Medulla oblongata (tissue), 1 donor: ENCODE results near the gene XPA.
A peak's percentile ranks its signal among the peaks of the same experiment; 100 is the strongest.
"Not testable (repeated sequence)": the region's sequence is repeated elsewhere in the genome, so short reads cannot be mapped to it uniquely, and the experiment has no call there.

Source experiments
- DNase-seq: peaks from one replicate; pipeline ENCODE4 v3.0.0-alpha.2; 2015; ENCODE audit errors: extremely low spot score

Gene XPA

GRCh38 chr9:97696803-97697601 is at the start of gene XPA:
TSS of gene XPA (minus strand) at chr9:97697340. CDS start at chr9:97697292, 48 bp downstream.
- DNase-seq, result peak; percentile 97

DNA sequence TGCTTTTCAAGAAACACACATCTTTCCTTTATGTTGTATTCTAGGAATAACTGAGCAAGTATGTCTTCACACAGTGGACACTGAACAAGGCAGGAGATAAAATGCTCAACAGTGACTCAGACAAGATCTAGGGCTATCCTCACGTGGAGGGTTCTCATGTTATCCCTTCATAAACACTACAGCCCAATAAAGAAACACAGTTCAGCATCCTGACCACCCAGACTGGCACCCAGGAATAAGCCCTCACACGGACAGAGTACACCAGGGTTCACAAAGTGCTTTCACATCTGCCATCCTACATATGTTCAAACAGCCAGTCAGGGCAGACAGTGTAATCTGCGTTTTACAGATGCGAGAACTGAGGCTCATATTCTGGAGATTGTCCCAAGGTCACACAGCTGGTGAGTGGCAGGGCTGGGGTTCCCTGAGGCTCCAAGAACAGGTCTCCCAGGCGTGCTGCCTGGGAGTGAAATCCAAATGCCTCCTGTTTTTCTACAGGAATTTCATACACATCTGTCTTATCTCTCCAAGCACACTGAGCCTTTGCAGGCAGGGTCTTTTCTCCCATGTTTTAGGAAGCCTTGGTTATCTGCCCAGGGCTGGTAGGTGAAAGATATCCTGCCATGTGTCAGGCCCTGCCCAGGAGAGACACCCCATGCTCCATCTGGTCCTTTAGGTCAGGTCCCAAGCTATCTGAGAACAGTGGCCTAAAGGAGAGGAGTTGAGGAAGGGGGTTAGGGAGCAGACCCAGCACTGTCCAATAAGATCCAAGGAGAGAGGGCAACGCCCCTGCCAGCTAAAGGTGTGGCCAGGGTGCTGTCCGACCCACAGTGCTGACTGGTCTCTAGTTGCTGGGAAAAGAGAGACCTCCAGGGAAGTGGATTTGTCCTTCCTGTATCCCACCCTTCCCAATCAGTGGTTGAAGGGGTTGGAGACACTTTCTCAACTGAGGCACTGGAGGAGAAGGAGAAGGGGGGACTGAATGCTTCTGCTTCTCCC is 47.9 kb upstream of the XPA start:
- no peak for DNase-seq

DNA sequence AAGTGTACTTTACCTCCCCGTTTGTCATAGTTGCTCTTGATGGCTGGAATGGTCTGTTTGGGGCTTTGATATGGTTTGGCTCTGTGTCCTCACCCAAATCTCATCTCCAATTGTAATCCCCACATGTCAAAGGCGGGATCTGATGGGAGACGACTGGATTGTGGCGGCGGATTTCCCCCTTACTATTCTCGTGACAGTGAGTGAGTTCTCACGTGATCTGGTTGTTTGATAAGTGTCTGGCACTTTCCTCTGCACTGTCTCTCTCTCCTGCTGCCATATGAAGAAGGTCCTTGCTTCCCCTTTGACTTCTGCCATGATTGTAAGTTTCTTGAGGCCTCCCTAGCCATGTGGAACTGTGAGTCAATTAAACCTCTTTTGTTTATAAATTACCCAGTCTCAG is 46.9 kb upstream of the XPA start:
- not testable (repeated sequence) for DNase-seq

DNA sequence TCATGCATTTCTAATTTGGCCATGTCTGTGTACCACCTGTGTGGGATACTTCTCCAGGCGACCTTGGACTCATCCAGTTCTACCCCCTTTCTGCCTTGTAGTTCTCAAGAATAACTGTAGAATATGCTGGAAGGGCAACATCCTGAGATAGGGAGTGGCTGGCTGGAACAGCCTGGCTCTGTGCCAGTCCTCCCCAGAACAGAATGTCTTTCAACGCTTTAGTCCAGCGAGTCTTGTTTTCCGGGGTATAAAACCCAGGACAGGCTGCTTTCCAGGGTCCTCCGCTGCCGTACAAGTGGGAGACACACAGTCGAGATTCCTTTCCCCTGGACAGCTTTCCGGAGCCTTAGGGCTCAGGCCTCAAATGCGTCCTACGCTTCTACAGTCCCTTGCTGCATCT is 45.4 kb upstream of the XPA start:
- no peak for DNase-seq

- DNase-seq, result no peak
Measured at GRCh38 chr9:97741947-97742346, 44.8 kb upstream of the XPA start.

DNA sequence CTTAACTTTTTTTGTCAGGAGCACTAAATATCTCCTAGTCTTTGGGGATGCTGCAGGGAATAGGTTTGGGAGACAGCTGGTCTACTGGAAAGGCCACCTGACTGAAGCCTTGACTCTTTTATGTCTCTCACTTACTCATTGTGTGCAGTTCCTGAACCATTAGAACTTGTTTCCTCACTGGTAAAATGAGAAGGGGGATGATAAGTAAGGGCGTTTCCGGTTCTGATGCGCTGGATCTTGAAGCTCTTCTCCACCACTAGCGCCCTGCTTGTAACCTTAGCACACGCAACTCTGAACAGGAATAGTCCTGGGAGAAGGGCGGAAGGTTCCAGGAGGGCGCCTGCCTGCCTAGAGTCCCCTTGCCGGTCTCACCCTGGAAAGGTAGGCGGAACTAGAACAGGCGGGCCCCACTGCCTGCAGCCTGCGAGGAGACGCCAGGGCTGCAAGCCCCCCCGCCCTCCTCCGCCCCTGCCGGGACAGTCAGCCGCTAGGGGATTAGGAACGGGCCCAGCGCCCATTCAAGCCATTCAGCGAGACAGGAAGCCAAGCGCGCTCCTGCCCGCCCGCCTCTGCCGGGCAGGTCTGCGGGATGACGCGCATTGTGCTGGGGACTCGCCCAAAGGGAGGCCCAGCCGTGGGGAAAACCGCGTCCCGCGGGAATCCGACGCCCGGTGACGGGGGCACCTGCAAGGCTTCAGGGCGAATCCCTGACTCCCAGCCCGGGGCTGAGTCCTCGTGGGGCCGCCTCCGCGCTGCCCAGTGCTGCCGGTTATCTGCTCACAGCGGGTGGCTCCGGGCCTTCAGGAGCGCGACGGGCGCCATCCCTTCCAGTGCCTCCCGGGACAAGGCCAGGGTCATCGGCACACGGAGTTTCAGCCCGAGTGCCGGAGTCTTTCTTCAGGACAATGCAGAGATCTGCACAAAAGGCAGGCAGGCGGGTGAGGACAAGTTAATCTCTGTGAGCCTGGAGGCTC is 44.0 kb upstream of the XPA start:
- peak; percentile 14 for DNase-seq

DNA sequence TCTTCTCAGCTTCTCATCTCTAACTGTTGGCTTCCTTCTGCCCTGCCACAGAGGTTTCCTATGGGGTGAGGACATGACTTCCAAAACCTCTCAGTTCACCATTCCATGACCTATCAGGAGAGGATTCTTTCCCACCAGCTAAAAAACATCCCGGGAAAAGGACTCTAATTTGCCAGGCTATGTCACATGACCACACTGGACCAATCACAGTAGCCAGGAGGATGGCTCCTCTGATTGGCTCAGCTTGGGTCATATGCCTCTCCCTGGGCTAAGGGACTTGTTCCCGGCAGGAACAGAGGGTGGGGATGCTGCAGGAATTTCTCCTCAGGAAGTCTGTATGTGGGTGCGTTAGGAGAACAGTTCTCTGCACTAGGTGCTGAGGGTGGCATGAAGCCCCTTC is 40.3 kb upstream of the XPA start:
- DNase-seq, result no peak

- no peak for DNase-seq
Measured at GRCh38 chr9:97735070-97735600, 38.0 kb upstream of the XPA start.

- no peak for DNase-seq
Measured at GRCh38 chr9:97726716-97727115, 29.6 kb upstream of the XPA start.

DNA sequence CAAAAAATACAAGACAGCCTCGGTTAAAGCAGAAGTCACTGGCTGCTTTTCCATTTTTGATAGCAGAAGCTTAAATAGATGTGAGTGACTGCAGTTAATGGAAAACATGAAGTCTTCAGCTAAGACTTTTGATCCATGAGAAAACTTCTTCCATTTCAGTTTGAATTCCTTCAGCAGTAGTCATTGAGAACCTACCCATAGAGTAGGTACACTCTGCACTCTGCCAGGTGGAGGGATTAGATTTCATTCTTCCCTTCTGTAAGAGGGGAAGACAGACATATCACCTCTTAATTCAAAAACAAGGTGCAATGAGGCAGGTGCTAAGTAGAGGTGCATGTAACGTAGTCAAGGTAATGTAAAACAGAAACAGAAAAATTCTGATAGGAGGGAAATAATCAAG is 26.7 kb upstream of the XPA start:
- DNase-seq, result no peak

GRCh38 chr9:97722331-97722730 is 25.2 kb upstream of the XPA start:
- no peak for DNase-seq

DNA sequence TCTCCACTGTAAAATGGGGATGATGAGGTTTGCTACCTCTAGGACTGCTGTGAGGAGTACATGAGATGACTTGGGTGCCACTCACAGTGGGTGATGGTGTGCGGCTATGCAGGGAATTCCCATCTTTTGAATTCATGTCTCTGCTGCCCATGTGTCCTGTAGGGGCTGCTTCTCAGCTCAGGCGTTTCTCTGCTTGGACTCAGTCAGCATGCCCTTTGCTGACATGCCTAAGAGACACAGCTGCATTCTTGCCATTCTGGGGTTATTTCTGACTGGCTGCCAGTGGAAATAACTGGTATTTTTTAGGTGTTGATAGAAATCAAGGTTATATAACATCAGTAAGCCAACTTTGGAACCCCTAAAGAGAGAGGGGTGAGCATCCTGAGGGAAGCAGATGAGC is 24.3 kb upstream of the XPA start:
- no peak for DNase-seq

DNA sequence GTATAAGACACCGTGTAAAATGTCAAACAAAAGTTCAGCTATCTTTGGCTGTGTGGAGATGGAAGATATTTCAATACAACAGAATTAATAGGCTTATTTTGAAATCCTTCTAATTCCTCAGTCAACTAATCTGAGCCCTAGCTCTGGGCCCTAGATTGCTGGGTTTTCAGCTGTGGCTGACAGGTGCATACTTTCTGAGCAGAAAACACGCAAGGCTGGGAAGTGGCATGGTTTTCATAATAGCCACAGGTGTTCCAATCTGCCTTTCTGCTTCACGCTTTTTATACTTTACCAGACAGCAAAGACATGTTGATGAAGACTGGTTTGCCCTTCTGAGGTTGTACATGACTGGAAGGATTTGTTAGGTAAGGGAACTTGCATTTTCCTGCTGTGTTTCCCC is 20.7 kb upstream of the XPA start:
- DNase-seq, result no peak

DNA sequence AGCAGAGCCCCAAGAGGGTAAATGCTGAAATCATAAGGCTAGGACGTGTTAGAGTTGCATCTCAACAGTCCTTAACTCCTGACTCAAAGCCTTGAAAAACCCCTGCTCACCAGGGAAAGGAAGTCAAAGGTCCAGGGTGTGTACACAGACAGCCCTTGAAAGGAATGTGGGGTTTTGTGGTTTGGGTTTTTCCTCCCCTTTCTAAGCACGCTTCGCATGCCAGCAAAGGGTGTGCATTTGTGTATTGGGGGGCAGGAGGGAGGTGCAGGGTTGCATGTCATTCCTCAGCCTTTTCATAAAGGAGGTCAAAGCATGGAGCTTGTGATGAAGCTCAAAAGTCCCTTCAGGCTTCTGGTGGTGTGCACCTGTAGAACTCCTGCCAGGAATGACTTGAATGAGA is 17.3 kb upstream of the XPA start:
- DNase-seq, result no peak

- no peak for DNase-seq
Measured at GRCh38 chr9:97711223-97711626, 14.1 kb upstream of the XPA start.

GRCh38 chr9:97710356-97711222 is 13.4 kb upstream of the XPA start:
- DNase-seq, result peak; percentile 87

DNA sequence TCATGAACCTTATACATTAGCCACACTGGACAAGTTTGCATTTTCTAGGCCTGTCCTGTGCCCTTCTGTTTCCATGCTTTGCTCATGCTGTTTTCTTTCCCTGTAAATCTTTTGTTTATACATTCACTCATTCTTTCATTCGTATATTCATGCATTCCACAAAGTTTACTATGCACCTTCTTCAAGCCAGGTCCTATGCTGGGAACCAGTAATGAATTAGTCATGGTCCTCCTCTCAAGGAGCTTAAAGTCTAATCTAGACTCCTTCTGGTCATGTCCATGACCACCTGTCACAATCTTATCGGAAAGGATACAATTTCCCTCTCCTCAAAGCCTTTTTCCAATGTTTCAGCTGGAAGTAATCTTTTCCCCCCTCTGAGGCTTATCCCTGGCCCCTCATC is 9.1 kb upstream of the XPA start:
- DNase-seq, result no peak

- no peak for DNase-seq
Measured at GRCh38 chr9:97705354-97705950, 8.3 kb upstream of the XPA start.

- no peak for DNase-seq
Measured at GRCh38 chr9:97704851-97705250, 7.7 kb upstream of the XPA start.

DNA sequence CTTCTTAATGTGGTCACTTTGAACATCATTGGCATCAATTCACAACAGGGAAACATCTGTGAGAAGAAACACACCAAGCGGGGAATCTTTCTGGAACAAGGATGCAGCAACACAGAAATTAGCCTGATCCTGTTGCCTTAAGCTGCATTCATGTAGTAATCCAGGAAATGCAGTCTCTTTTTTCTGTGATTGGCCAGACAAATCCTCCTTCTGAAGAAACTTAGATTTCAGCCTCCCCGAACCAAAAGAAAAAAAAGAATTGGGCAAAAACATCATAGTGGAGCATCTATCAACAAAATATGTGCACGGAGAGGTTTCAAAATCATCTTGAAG is 7.2 kb upstream of the XPA start:
- no peak for DNase-seq
